ENCODE data around the gene FGF2. TPM values are rescaled to one million over a fixed set of nuclear protein-coding genes. Genes with fewer than 3 reads are reported as not detected.

Gene FGF2
- 26.3 TPM for total RNA-seq

GRCh38 chr4:122826553-122827257, at the start of gene FGF2:
TSS of gene FGF2 (plus strand) at chr4:122826831. CDS start at chr4:122827175, 344 bp downstream.

GRCh38 chr4:122921971-122922876, 95.6 kb downstream of the FGF2 start, which contains the start of gene NUDT6:
TSS of gene NUDT6 (minus strand) at chr4:122922597. CDS start at chr4:122922572, 25 bp downstream.

Other genes with a start within 250 kb of the FGF2 start
- not detected for gene IL21, start 205.8 kb upstream of the FGF2 start, total RNA-seq
- 13.9 TPM for gene BBS12, start 94.1 kb upstream of the FGF2 start, total RNA-seq
- 9.0 TPM for gene NUDT6, start 95.8 kb downstream of the FGF2 start, total RNA-seq